K562 (cell line): ENCODE results near the gene AZGP1. TPM values are rescaled to one million over a fixed set of nuclear protein-coding genes. Genes with fewer than 3 reads are reported as not detected.

Experiments used
- ATAC-seq: fragments of 200-7000 bp; cut with Tn5 transposase; 3 replicates; pipeline ENCODE4 v1.9.1; 2020; ENCODE audit warnings: moderate library complexity
- BruUV-seq: library from RNA; stranded (reverse); fragments of 400-500 nt; replicated peaks from 2 replicates; lab custom pipeline; 2021; lab: Mats Ljungman, UMichigan
- CTCF ChIA-PET: fragments of 300-600 bp; formaldehyde crosslinking; extraction: SDS; loops from one replicate; lab custom pipeline; 2021; ENCODE audit warnings: low intra/inter-chr PET ratio; lab: Yijun Ruan, JAX
- POLR2A ChIA-PET: fragments of 300-600, 350-650 bp; sonication (Branson Sonifier 250); formaldehyde crosslinking; extraction: SDS; loops from one replicate; lab custom pipeline; 2021; ENCODE audit warnings: antibody characterized with exemption, inconsistent platforms; lab: Yijun Ruan, JAX
- DNase-seq, 4 experiments: peaks; one replicate each; pipeline versions ENCODE4 v3.0.0 to v3.0.0-alpha.2; 2011 to 2018; ENCODE audit warnings: low spot score in 3 of 4, mixed read lengths in 3 of 4; ENCODE audit errors: extremely low read depth in 1 of 4
- FAIRE-seq: peaks from 2 replicates; lab custom pipeline; 2011; peaks lifted over from hg19 to GRCh38; lab: Jason Lieb, UNC
- H2AFZ ChIP-seq: 2 replicates; pipeline ENCODE4 v1.6.0; 2011; ENCODE audit warnings: low read depth, low read length, control low read depth, inconsistent platforms
- H3K27ac ChIP-seq: fragments of 200-600 bp; 3 replicates; pipeline ENCODE4 v1.8.0; 2011; ENCODE audit warnings: low read depth, mild to moderate bottlenecking, control low read depth, inconsistent platforms, low read length, moderate library complexity, mixed read lengths; ENCODE audit errors: extremely low read depth
- H3K27me3 ChIP-seq, 2 experiments: fragments of 300-600 bp in 1 of 2; 2 replicates in 1 of 2; 3 replicates in 1 of 2; pipeline versions ENCODE4 v1.6.0 to v1.8.0; 2011; ENCODE audit warnings: inconsistent platforms in 2 of 2, low read length in 2 of 2, mild to moderate bottlenecking in 1 of 2, mixed read lengths in 1 of 2, moderate library complexity in 1 of 2; ENCODE audit not compliant: control insufficient read depth in 2 of 2, insufficient read depth in 2 of 2
- H3K36me3 ChIP-seq: fragments of 300-600 bp; 3 replicates; pipeline ENCODE4 v1.8.0; 2011; ENCODE audit warnings: mild to moderate bottlenecking, low read length, inconsistent platforms; ENCODE audit not compliant: control insufficient read depth, insufficient read depth
- H3K4me1 ChIP-seq, 2 experiments: fragments of 200-600 bp in 1 of 2; replicated peaks in 1 of 2; 2 replicates in 1 of 2; 3 replicates in 1 of 2; pipeline versions ENCODE4 v1.5.1 to v1.8.0; 2011; ENCODE audit warnings: inconsistent platforms in 2 of 2, low read length in 2 of 2, mild to moderate bottlenecking in 1 of 2, mixed read lengths in 1 of 2, moderate library complexity in 1 of 2; ENCODE audit not compliant: control insufficient read depth in 2 of 2, insufficient read depth in 2 of 2
- H3K4me2 ChIP-seq: 2 replicates; pipeline ENCODE4 v1.6.1; 2011; ENCODE audit warnings: low read length, control low read depth, inconsistent platforms, mixed read lengths; ENCODE audit not compliant: insufficient read depth
- H3K4me3 ChIP-seq: fragments of 200-600 bp; sonication (generic), shearing (Covaris generic); 2 replicates; pipeline ENCODE4 v1.5.1; 2016; ENCODE audit warnings: control low read depth, inconsistent platforms
- H3K79me2 ChIP-seq: fragments of 200-600 bp; 3 replicates; pipeline ENCODE4 v1.8.0; 2011; ENCODE audit warnings: low read length, inconsistent platforms; ENCODE audit not compliant: control insufficient read depth, insufficient read depth
- H3K9ac ChIP-seq, 2 experiments: 2 replicates each; pipeline versions ENCODE4 v1.6.0 to v1.6.1; 2011; ENCODE audit warnings: low read depth in 2 of 2, low read length in 2 of 2, control low read depth in 1 of 2, inconsistent platforms in 1 of 2, mild to moderate bottlenecking in 1 of 2, mixed read lengths in 1 of 2; ENCODE audit not compliant: insufficient read depth in 1 of 2
- H3K9me1 ChIP-seq: one replicate; pipeline ENCODE4 v1.6.0; 2011; ENCODE audit warnings: inconsistent platforms, mild to moderate bottlenecking, low read length, moderate library complexity; ENCODE audit not compliant: control insufficient read depth, insufficient read depth
- H3K9me3 ChIP-seq: replicated peaks from 2 replicates; pipeline ENCODE4 v1.5.1; 2011; ENCODE audit warnings: low read depth, low read length, inconsistent platforms; ENCODE audit not compliant: control insufficient read depth, insufficient read depth
- H4K20me1 ChIP-seq: replicated peaks from 2 replicates; pipeline ENCODE4 v1.6.1; 2011; ENCODE audit warnings: low read length, inconsistent platforms, mixed read lengths; ENCODE audit not compliant: control insufficient read depth, insufficient read depth
- CBFA2T2 ChIP-seq: fragments of 450-650 bp; conservative IDR thresholded peaks from 2 replicates; pipeline ENCODE4 v1.6.1; 2017; ENCODE audit warnings: mild to moderate bottlenecking
- GATAD2B ChIP-seq: fragments of 450-650 bp; IDR thresholded peaks from 2 replicates; pipeline ENCODE4 v1.6.1; 2017; ENCODE audit warnings: mild to moderate bottlenecking, borderline replicate concordance
- TOE1 ChIP-seq, 2 experiments: fragments of 450-650 bp in 1 of 2; sonication (generic) in 1 of 2; formaldehyde crosslinking in 1 of 2; IDR thresholded peaks; 2 replicates each; pipeline versions ENCODE4 v1.7.1 to v1.8.0; 2016 to 2022; ENCODE audit warnings: borderline replicate concordance in 2 of 2, mild to moderate bottlenecking in 2 of 2, antibody characterized with exemption in 1 of 2, inconsistent platforms in 1 of 2, low read depth in 1 of 2, missing genetic modification reagents in 1 of 2, moderate library complexity in 1 of 2
- ZEB2 ChIP-seq: fragments of 450-650 bp; IDR thresholded peaks from 2 replicates; pipeline ENCODE4 v1.6.1; 2016
- ZKSCAN3 ChIP-seq: fragments of 250-450 bp; sonication (Bioruptor Pico); IDR thresholded peaks from 2 replicates; pipeline ENCODE4 v1.4.0; 2020
- ZNF324 ChIP-seq: fragments of 250-450 bp; sonication (Bioruptor Pico); IDR thresholded peaks from 2 replicates; pipeline ENCODE4 v1.4.0; 2020; ENCODE audit warnings: mild to moderate bottlenecking
- WGBS: fragments of 100-300 bp; shearing (Covaris generic); methylation state at CpG from one replicate; pipeline ENCODE4 v1.1.6; 2016; ENCODE audit warnings: low coverage, mixed read lengths; ENCODE audit not compliant: insufficient coverage; ENCODE audit errors: missing lambda C conversion rate; 5-methylcytosine and 5-hydroxymethylcytosine counted together
- in situ Hi-C: fragments of 300-500 bp; cut with MboI; formaldehyde crosslinking; loops from 4 replicates; pipeline ENCODE4 v1.15.0; 2018; ENCODE audit warnings: inconsistent platforms, mixed read lengths
- intact Hi-C: fragments of 100-400 bp; cut with micrococcal nuclease; formaldehyde crosslinking; loops from 2 replicates; pipeline ENCODE4 v1.14.2; 2022
- polyA plus RNA-seq, 8 experiments: library from polyadenylated mRNA; depleted of rRNA in 4 of 8; stranded (reverse) in 5 of 8; unstranded in 3 of 8; fragments of >200 nt; fragmentation: Nextera tagmentation in 2 of 8; fragmentation: Illumina TruSeq in 1 of 8; extraction: Ambion mirVana in 2 of 8; extraction: Trizol in 1 of 8; gene quantifications; 2 replicates each; pipeline versions ENCODE4 v1.2.1 to v1.2.3, GENCODE V29; 2011 to 2014; ENCODE audit warnings: inconsistent platforms in 1 of 8, missing spikeins in 1 of 8
- total RNA-seq, 7 experiments: library from RNA; depleted of rRNA in 6 of 7; stranded (reverse); fragments of >200 nt in 6 of 7; fragmentation: Illumina TruSeq in 2 of 7; extraction: Trizol in 2 of 7; gene quantifications; 2 replicates each; pipeline versions ENCODE4 v1.2.1 to v1.2.3, GENCODE V29; 2011 to 2021; ENCODE audit warnings: low replicate concordance in 1 of 7
- TF ChIP-seq, protein P1 (sequence below): sonication (generic); formaldehyde crosslinking; IDR thresholded peaks from 2 replicates; pipeline ENCODE4 v1.5.0; 2020; ENCODE audit warnings: missing genetic modification reagents
- TF ChIP-seq, protein P2 (sequence below), 2 experiments: fragments of 450-650 bp; formaldehyde crosslinking in 1 of 2; IDR thresholded peaks; 2 replicates each; pipeline versions ENCODE4 v1.4.0 to v1.6.1; 2014 to 2020; ENCODE audit warnings: mild to moderate bottlenecking in 2 of 2, borderline replicate concordance in 1 of 2, low read depth in 1 of 2

Gene AZGP1
- total and polyA plus RNA-seq, 9 of the 15 experiments (the other 6 are each of a cell fraction or from before 2014, with no cell fraction given): 0.18 to 0.53 TPM; not detected in 7

DNA sequence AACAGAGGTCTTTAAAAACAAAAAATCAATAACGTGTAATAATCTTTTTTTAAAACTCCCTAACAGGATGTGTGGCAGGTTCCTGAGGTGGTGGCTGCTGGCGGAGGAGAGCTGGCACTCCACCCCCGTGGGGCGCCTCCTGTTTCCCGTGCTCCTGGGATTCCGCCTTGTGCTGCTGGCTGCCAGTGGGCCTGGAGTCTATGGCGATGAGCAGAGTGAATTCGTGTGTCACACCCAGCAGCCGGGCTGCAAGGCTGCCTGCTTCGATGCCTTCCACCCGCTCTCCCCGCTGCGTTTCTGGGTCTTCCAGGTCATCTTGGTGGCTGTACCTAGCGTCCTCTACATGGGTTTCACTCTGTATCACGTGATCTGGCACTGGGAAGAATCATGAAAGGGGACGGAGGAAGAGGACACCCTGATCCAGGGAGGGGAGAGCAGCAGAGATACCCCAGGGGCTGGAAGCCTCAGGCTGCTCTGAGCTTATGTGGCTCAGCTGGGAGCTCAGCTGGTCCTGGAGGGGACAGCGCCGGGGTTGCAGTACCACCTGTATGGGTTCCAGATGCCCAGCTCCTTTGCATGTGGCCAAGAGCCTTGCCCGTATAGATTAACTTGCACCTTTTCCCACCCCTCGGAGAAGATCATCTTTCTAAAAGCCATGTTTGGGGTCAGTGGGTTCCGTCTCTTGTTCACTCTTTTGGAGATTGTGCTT, 16.7 kb upstream of the AZGP1 start:
- Histone ChIP-seq H3K9me3 (no peaks in the 10 kb centered on the region), H2AFZ (0 out of 2 replicates have a peak overlapping the region, but pooled peaks have one; percentile 11), H3K4me2 (no peak overlapping the region), H3K79me2 (no peaks in the 10 kb centered on the region), H4K20me1 (no peaks in the 10 kb centered on the region), H3K36me3 (no peaks in the 10 kb centered on the region), H3K27ac (no peak overlapping the region), H3K9ac (peak overlapping the region in 1 of 2 experiments; percentile 27; a peak in 1 of 4 replicates), H3K4me1 (peaks cover 7 to 18% of the 10 kb centered on the region in 2 experiments; a peak in 3 of 5 replicates), H3K9me1 (no peaks in the 10 kb centered on the region), H3K4me3 (no peak overlapping the region), H3K27me3 (peaks cover 13 to 34% of the 10 kb centered on the region in 2 experiments; a peak in 3 of 5 replicates)
- intact Hi-C loops (loop anchor here (5.0 to 10.0 kb wide), 2 partner anchors 222 to 465 kb away; partner anchors contain the start of gene PVRIG), in situ Hi-C loops (loop anchor here (5.0 to 10.0 kb wide), 3 partner anchors 75 to 222 kb away; partner anchors contain the start of genes MBLAC1, PVRIG and TRIM4)
- CTCF ChIA-PET: interaction anchor here (1.9 to 2.0 kb wide), 2 partner anchors 80 to 138 kb away, joined by 8 to 12 read pairs; no protein-coding TSS in a partner anchor
- ATAC-seq: no peak
- FAIRE-seq: no peak
- POLR2A ChIA-PET: interaction anchor here (1.3 kb wide), 1 partner anchor 74 kb away, joined by 3 read pairs; no protein-coding TSS in a partner anchor
- DNase-seq: peak in 1 of 4 experiments; percentile 13
- 61% methylated on average over 21 of the region's 21 CpGs for WGBS
- BruUV-seq: no TSS peak
- TF ChIP-seq, protein P1, sequence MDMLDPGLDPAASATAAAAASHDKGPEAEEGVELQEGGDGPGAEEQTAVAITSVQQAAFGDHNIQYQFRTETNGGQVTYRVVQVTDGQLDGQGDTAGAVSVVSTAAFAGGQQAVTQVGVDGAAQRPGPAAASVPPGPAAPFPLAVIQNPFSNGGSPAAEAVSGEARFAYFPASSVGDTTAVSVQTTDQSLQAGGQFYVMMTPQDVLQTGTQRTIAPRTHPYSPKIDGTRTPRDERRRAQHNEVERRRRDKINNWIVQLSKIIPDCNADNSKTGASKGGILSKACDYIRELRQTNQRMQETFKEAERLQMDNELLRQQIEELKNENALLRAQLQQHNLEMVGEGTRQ (CRISPR knock-in tag): peak; percentile 11; the same call in 1 of the 2 replicates
- TF ChIP-seq ZKSCAN3 (CRISPR knock-in tag) (no peak), ZNF324 (CRISPR knock-in tag) (no peak), TOE1 (IDR thresholded peaks at IDR 0.05; ENCODE audit: borderline replicate concordance) (0 out of 2 replicates have a peak, but pooled peaks have one; percentile 27), TOE1 (CRISPR knock-in tag; IDR thresholded peaks at IDR 0.05; ENCODE audit: borderline replicate concordance, low read depth) (no peak), ZEB2 (no peak), CBFA2T2 (0 out of 2 replicates have a peak, but pooled peaks have one; percentile 7), GATAD2B (no peak)
- TF ChIP-seq, protein P2, sequence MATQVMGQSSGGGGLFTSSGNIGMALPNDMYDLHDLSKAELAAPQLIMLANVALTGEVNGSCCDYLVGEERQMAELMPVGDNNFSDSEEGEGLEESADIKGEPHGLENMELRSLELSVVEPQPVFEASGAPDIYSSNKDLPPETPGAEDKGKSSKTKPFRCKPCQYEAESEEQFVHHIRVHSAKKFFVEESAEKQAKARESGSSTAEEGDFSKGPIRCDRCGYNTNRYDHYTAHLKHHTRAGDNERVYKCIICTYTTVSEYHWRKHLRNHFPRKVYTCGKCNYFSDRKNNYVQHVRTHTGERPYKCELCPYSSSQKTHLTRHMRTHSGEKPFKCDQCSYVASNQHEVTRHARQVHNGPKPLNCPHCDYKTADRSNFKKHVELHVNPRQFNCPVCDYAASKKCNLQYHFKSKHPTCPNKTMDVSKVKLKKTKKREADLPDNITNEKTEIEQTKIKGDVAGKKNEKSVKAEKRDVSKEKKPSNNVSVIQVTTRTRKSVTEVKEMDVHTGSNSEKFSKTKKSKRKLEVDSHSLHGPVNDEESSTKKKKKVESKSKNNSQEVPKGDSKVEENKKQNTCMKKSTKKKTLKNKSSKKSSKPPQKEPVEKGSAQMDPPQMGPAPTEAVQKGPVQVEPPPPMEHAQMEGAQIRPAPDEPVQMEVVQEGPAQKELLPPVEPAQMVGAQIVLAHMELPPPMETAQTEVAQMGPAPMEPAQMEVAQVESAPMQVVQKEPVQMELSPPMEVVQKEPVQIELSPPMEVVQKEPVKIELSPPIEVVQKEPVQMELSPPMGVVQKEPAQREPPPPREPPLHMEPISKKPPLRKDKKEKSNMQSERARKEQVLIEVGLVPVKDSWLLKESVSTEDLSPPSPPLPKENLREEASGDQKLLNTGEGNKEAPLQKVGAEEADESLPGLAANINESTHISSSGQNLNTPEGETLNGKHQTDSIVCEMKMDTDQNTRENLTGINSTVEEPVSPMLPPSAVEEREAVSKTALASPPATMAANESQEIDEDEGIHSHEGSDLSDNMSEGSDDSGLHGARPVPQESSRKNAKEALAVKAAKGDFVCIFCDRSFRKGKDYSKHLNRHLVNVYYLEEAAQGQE (IDR thresholded peaks at IDR 0.05; ENCODE audit: borderline replicate concordance): peak; percentile 51; the same call in 1 of the 2 replicates
- TF ChIP-seq, protein P2 (CRISPR knock-in tag; IDR thresholded peaks at IDR 0.05; ENCODE audit: low read depth): no peak
